ENCODE measurements around the gene GNG12.

The GNG12 gene

DNA sequence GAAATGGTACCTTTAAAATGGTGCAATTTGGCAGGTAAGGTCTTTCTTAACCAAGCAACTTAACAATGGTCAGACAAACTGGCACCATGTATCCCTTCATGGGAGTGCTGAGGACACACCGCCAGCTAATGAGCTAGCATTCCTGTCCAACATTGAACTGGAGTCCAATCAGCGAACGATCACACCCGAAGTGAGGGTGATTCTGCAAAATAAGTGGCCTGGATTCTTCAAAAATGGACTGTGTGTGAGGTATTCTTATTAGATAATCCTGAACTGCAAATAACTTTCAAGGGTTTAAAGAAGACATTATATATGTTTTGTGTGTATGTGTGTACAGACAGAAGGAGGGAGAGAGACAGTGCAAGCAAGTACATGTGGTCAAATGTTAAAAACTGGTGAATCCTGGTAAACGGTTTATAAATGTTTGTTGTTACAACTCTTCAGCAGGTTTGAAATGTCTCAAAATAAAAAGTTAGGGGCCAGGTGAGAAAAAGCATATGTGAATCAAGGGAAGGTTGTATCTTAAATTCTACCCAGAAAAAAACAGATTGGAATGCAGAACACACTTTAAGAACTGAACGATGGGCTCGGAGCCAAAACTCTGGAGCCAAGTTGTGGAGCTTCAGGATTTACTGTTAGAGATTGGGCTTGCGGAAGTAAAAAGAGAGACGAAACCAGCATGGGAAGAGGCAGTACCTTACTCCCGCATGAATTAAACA lies 127.4 kb downstream of the GNG12 start:
- DNase-seq (ENCODE audit: low spot score) = no peak

DNA sequence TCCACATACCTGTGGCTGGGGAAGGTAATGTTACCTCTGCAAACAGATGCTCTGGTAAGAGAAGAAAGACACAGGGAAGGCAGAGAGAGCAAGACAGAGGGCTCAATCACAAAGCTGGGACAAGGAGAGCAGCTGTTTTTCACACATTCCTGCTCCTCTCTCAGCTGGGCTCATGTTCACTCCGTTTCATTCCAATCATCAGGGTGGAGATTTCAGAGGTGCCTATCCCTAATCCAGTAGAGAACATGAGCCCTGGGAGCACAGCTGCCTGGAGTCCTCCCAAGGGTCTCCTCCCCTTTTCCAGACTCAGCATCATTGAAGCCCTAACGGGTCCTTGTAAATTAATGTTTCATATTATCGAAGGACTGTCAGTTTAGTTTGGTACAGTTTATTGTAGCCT lies 128.9 kb downstream of the GNG12 start:
- no peak for DNase-seq (ENCODE audit: low spot score)

DNA sequence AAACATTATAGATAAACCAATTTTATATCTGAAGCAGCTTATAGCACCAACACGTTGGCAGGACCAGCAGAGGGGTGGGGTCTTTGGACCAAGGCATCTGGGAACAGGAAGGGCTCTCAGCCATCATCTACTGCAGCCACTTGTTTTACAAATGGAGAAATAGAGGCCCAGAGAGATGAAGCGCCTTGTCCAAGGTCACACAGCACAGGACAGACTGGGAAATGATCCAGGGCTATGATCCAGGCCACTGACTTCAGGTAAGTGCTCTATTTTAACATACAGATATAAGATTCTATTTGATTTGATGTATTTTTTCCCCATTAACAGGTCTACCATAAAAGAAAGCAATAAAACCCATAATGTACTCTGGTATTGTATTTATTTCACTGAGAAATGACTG lies 131.4 kb downstream of the GNG12 start:
- DNase-seq (ENCODE audit: low spot score) = no peak

DNA sequence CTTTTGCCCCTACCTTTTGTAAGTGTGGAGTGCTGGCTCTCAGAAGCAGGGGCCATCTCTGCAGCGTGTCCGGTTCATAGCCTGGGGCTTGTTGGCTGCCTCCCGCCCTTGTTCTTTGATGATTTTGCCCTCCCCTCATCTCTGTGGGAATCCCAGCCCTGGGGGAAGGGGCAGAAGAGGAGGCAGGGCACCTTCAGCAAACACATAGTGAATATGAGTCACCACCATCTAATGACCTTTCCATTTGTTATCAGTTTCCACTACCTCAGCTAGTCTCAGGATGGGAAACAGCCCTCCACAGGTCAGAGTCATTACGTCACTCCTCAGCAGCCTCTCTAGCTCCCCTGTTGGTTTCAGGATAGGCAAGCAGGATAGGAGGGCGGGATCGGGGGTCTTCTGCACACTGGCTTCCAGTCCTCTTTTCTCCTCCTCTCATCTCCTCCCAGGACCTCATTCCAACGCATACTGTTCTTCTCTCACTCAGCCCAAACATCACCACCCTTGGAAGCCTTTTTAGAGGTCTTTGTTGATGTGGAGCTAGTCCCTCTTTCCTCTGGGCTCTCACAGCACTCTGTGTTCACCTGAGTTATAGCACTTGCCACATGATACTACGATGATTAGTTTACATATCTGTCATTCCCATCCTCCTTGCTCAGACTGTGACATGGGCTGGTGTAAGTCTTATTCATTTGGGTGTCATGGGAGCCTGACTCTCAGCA lies 132.4 kb downstream of the GNG12 start:
- no peak for DNase-seq (ENCODE audit: low spot score)

DNA sequence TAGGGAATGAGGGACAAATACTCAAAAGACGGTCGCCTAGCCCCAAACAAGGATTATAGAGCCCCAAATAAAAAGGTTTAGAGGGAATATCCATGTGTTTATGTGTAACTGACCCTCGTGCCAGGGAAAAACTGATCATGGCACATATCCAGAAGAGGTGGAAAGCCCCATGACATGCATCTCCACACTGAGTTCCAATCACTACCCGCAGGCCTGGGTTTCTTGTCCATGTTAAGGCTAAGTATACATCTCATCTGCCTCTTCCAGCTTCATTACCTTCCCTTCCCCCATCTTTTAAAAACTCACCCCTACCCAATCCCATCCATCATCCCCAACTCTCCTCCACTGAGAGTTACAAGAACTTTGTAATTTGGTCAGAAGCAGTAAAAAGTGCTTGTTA lies 133.0 kb downstream of the GNG12 start:
- no peak for DNase-seq (ENCODE audit: low spot score)

DNA sequence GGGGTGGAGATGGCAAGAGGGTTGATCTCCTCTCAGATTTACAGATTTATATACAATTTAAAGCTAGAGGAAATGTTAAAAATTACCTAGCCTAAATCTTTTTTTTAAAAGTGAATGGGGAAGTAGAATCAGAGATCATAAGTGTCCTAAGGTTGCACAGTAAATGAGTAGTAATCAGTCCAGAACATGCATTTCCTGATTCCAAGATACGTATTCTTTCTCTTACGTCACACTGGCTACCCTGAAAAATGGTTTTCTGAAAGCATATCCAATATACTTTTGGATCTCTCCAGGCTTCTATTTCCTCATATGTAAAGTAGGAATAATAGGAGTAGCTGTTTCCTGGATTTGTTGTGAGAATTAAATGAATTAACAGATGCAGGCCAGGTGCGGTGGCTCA lies 136.6 kb downstream of the GNG12 start:
- no peak for DNase-seq (ENCODE audit: low spot score)

DNA sequence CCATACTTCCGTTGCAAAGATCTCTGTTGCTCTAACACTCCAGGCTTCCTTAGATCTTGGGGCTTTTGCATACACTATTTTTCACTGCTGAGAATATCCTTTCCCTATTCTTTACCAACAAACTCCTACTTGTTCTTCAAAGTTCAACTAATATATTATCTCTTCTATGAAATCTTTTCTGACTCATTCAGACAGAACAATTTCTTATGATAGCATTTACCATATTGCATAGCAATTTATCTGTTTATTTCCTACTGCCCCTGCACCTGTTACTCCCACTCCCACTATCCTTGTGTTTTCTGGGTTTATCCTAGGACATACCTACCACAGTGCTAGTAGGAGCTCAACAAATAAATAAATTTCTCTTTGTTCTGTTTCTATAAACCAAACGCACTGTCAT lies 137.3 kb downstream of the GNG12 start:
- no peak for DNase-seq (ENCODE audit: low spot score)

DNA sequence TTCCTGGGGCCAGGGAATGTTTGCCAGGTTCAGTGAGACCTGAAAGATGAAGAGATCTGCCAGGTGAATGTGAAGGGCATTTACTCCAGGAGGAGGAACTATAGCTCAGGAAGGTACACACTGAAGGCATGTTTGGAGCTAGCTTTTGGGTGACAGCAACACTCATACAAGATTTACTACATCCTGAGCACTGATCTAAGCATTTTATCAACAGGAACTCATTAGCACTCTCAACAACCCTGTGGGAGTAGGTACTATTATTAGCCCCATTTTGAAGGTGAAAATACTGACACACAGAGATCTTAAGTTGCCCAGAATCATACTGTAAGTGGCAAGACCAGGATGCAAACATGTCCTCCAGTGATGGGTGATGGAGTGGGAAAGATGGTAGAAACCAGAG lies 141.6 kb downstream of the GNG12 start:
- DNase-seq (ENCODE audit: low spot score) = no peak

DNA sequence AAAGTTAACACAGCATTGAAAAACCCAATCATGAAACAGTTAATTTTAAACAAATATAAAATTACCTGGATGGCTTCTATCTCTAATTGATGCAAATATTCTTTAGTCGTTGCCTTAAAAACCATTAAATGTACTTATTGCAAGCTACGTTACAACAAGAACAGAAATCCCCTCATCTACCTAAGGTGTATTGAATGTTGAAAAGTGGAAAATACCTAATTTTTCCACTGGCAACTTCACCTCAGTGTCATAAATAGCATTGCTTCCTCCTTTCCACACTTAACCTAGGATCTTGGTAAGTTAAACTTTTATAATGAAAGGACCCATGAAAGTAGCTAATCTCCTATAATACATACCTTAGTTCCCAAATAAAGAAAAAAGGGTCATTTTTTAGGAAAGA lies 142.9 kb downstream of the GNG12 start:
- DNase-seq (ENCODE audit: low spot score) = no peak

DNA sequence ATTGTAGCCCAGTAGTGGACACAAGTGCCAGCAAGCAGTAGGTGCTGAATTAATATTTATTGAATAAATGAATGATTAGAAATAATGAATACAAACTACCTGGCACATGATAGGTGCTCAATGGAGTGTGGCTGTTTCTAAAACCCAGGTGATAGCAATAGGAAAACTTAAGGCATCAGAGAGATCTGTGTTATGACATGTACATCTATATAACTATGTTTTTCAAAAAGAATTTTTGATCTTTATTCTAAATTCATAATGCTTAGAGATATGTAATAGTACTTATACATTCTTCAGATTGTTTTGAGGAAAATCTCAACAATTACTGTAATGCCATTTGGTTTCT lies 143.3 kb downstream of the GNG12 start:
- no peak for DNase-seq (ENCODE audit: low spot score)

DNA sequence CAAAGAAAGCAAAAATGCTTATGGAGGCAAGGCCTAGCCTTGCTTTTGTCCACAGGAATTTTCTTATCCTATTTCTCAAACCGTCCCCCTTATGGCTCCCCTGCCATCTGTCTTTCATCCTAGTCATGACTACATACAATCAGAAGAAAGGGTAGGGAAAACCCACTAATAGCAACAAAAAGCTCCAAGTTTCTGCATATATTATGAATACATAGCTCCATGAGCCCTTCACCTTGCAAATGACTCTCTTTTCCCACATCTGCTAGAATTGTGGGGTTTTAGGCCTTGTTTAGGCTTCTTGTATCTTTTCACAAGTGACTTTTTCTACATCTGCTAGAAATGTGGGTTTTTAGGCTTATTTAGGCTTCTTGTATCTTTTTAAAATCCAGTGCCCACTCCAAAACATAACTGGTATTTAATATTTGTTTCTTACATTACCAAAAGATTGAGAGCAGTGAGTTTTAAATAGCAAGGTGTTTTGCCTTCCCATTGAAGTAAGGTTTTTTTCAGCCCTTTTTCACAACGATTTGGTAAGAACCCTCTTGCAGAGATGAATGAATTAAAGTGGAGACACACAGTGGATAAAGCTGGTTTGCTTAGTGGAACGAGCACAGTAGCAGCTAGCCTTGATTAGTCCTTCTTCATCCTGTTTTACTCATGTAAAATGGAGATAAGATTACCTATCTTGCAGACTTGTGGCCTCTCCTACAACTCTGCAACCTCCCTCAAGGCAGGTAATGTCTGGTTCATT lies 143.8 kb downstream of the GNG12 start:
- no peak for DNase-seq (ENCODE audit: low spot score)

DNA sequence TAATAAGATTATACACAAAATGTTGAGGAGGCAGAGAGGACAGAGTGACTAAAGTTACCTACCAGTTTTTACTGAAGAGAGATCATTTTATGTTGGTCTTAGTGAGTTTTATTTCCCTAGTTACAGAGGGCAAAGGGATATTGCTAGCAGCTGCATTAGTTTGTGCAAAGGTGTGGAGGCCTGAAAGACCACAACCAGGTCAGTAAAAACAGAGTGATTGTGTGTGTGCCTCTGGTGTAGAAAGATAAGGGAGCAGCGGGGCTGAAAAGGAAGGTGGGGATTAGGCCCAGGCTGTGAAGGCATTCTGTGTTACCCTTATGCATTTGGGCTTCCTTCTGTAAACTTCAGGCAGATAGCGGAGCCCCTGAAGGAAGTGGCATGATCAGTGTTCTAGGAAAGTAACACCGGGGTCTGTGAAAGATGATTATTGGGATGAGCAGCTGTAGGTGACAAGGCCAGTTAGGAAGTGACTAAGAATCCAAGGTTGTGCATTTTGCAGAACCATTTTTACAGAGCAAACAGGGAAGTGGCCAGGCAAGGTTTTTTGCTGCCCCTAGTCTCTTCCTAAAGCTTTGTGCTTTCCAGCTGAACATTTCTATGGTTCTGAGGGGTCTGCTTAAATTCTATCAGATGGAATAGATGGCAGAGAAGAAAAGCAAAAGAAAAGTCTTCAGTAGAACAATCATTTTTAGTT lies 144.6 kb downstream of the GNG12 start:
- DNase-seq (ENCODE audit: low spot score) = no peak

DNA sequence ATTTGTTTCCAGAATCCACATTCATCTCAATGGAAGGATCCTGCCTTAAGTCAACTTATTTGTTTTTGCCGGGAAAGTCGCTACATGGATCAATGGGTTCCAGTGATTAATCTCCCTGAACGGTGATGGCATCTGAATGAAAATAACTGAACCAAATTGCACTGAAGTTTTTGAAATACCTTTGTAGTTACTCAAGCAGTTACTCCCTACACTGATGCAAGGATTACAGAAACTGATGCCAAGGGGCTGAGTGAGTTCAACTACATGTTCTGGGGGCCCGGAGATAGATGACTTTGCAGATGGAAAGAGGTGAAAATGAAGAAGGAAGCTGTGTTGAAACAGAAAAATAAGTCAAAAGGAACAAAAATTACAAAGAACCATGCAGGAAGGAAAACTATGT lies 145.6 kb downstream of the GNG12 start:
- peak; percentile 50 for DNase-seq (ENCODE audit: low spot score)

DNA sequence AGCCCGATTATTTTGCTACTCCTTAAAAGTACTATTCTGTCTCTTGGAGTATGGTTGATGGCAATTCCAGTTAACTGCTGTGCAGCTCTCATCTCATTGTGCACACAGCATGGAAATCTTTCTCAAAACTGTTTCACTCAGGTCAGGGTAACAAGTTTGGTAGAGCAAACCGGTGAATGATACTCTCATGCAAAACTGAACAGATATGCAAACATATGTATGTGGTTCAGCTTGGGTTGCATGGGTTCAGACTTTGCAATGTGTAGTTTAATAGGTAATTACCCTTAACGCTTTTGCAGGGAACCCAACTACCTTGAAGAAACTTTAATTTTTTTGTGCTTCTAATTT lies 146.1 kb downstream of the GNG12 start:
- DNase-seq (ENCODE audit: low spot score) = no peak

DNA sequence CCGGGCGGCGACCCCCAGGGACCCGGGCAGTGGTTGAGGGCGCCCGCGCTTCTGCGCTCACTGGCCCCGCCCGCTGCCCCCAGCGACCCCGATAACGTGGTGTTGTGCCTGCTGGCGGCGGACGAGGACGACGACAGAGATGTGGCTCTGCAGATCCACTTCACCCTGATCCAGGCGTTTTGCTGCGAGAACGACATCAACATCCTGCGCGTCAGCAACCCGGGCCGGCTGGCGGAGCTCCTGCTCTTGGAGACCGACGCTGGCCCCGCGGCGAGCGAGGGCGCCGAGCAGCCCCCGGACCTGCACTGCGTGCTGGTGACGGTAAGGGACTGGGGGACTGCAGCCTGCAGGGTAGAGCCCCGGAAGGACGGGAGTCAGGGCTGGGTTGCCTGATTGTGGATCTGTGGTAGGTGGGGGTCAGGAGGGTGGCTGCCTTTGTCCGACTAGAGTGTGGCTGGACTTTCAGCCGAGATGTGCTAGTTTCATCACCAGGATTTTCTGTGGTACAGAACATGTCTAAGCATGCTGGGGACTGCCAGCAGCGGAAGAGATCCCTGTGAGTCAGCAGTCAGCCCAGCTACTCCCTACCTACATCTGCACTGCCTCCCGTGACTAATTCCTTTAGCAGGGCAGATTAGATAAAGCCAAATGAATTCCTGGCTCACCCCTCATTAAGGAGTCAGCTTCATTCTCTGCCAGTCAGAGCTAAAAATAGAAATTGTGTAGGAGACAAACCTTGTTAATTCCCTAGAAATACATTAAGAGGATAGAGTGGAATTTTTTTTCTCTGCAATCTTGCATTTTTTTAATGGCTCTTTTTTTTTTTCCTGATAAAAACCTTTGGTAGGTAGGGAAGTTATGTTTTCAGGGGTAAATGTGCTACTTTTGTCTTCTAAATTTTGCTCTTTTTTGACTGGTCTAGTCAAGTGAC lies 146.7 kb downstream of the GNG12 start:
- peak; percentile 85 for DNase-seq (ENCODE audit: low spot score)

DNA sequence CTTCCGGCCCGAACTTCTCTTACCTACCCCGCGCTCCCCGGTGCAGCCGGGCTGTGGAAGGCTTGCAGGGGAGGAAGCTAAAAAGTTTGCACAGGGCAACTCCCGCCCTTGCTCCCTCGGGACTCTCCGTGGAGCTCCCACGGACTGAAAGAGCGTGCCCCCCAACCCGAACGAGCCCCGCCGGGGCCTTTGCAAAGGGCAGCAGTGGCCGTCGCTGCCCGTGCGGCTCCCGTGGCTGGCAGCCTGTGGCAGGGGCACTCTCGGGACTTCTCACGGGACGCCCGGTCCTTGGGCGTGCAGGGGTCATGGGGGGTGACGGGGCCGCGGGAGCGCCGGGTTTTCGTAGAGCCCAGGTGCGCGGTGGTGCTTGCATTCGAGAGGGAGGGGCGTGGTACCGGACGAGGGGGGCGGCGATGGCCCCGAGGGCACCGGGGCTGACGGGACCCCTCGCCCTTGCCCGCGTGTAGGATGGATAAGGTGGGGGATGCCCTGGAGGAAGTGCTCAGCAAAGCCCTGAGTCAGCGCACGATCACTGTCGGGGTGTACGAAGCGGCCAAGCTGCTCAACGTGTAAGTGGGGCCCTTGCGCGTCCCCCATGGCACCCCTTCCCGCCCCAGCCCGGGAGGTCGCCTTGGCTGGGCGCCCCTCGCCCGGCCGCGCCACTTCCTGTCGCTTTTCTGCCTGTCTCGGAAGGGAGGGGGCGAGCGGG lies 147.6 kb downstream of the GNG12 start:
- peak; percentile 31 for DNase-seq (ENCODE audit: low spot score)

DNA sequence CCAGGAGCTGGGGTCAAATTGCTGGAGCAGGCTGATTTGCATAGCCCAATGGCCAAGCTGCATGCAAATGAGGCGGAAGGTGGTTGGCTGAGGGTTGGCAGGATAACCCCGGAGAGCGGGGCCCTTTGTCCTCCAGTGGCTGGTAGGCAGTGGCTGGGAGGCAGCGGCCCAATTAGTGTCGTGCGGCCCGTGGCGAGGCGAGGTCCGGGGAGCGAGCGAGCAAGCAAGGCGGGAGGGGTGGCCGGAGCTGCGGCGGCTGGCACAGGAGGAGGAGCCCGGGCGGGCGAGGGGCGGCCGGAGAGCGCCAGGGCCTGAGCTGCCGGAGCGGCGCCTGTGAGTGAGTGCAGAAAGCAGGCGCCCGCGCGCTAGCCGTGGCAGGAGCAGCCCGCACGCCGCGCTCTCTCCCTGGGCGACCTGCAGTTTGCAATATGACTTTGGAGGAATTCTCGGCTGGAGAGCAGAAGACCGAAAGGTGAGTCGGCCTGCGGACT lies 148.2 kb downstream of the GNG12 start, which contains the start of gene GADD45A:
Gene GADD45A (plus strand): TSS at position 135 of the 491 bp plus-strand sequence. CDS start 294 bp downstream, at position 429.
- peak; percentile 94 for DNase-seq (ENCODE audit: low spot score)

DNA sequence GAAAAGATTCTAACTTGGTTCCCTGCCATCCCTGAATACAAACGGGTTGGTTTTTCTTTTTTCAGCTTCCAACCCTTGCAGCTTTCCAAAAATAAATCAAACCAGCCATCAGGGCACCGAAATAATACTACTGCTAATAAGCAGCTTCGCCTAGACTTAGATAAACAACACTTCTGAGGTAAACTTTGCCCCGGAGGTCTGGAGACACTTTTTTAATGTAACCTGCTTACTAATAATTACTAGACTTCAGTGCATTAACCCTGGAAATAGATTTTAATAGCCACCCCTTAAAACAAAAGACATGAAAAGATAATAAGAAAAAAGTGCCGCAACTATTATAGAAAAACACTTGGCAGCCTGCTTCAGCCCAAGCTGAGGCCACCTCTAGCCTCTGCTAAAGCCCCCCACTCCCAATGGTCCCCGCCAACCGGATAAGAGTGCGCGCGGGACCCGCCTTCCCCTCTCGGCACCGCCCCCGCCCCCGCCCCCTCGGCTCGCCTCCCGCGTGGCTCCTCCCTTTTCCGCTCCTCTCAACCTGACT lies 148.7 kb downstream of the GNG12 start:
- DNase-seq (ENCODE audit: low spot score) = no peak

DNA sequence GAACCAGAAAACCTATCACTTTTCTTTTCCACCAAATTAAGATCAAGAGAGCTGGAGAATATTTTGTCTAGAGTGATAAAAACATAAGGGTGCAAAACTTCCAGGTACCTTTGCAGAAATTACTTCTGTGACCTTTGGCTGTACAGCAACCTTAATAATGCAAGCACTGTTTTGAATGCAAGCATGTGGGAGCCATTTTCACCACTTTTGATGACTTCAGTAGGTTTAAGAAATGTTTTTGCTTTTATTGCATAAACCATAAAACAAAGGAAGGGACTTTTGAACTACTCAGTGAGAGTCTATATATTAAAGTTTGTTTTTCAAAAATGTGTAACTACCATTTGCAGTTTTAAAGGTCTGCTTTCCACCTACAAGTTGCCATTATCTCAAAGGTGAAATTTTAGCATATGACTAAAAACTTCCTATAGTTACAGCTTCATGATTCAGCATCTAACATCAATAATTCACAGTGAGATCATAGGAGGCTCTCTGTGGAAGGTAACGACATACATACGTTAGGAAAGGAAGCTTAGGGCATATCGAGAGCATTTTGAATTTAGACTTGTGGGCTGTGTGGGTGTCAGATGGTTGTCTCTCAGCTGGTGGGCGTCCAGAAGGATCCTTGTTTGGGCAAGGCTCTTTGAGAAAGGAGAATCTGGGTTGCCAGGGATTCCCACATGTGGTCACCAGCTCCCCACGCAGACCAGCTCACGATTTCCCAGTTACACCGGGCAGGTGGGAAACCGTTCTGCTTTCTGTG lies 149.3 kb downstream of the GNG12 start:
- DNase-seq (ENCODE audit: low spot score) = no peak

DNA sequence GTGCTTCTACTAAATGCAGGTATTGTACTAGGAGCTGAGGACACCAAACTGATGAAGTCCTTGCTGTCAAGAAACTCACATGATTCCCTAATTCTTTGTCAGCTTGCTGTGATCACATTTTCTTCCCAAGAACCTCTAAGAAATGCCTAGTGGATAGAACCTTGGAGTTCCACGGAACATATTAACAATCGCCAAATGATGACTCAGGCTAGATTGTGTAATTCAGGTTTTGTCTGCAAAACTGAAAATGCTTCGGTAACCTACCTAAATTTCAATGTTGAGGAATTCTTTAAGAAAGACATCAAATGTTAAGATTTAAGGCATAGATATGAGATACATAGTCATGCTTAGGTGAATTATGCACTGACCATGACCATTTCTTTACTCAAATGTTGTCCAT lies 150.0 kb downstream of the GNG12 start:
- peak; percentile 42 for DNase-seq (ENCODE audit: low spot score)

All from GM03348 (cell line).